OCI-LY7 (cell line): Measurements from ENCODE around the gene TAS1R1.

Experiments
- CTCF ChIP-seq: fragments of 200-600 bp; sonication (generic); conservative IDR thresholded peaks from 2 replicates; pipeline ENCODE4 v1.5.1; 2014; ENCODE audit warnings: mild to moderate bottlenecking, antibody characterized with exemption, low read length, moderate library complexity, mixed read lengths
- EZH2phosphoT487 ChIP-seq: fragments of 200-600 bp; sonication (generic); IDR thresholded peaks from 2 replicates; pipeline ENCODE4 v1.6.1; 2018; ENCODE audit warnings: low read depth, borderline replicate concordance, mild to moderate bottlenecking, mixed run types, antibody characterized with exemption, low read length, moderate library complexity, mixed read lengths

GRCh38 chr1:6512245-6512907, 42.7 kb upstream of the TAS1R1 start:
- TF ChIP-seq CTCF (no peak), EZH2phosphoT487 (no peak)
